ENCODE results near the gene ANO7.

The ANO7 gene

GRCh38 chr2:241214766-241215165 lies 26.3 kb downstream of the ANO7 start:
- FAIRE-seq, result no peak
- DNase-seq (ENCODE audit: insufficient read length, low spot score), result no peak
- TF ChIP-seq, protein P1, sequence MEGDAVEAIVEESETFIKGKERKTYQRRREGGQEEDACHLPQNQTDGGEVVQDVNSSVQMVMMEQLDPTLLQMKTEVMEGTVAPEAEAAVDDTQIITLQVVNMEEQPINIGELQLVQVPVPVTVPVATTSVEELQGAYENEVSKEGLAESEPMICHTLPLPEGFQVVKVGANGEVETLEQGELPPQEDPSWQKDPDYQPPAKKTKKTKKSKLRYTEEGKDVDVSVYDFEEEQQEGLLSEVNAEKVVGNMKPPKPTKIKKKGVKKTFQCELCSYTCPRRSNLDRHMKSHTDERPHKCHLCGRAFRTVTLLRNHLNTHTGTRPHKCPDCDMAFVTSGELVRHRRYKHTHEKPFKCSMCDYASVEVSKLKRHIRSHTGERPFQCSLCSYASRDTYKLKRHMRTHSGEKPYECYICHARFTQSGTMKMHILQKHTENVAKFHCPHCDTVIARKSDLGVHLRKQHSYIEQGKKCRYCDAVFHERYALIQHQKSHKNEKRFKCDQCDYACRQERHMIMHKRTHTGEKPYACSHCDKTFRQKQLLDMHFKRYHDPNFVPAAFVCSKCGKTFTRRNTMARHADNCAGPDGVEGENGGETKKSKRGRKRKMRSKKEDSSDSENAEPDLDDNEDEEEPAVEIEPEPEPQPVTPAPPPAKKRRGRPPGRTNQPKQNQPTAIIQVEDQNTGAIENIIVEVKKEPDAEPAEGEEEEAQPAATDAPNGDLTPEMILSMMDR (IDR thresholded peaks at IDR 0.05; ENCODE audit: insufficient read depth, missing control alignments), result no peak

GRCh38 chr2:241215421-241215820 lies 26.9 kb downstream of the ANO7 start:
- TF ChIP-seq, protein P1 (IDR thresholded peaks at IDR 0.05; ENCODE audit: insufficient read depth, missing control alignments), result no peak
- DNase-seq (ENCODE audit: insufficient read length, low spot score) (no peak), FAIRE-seq (no peak)

DNA sequence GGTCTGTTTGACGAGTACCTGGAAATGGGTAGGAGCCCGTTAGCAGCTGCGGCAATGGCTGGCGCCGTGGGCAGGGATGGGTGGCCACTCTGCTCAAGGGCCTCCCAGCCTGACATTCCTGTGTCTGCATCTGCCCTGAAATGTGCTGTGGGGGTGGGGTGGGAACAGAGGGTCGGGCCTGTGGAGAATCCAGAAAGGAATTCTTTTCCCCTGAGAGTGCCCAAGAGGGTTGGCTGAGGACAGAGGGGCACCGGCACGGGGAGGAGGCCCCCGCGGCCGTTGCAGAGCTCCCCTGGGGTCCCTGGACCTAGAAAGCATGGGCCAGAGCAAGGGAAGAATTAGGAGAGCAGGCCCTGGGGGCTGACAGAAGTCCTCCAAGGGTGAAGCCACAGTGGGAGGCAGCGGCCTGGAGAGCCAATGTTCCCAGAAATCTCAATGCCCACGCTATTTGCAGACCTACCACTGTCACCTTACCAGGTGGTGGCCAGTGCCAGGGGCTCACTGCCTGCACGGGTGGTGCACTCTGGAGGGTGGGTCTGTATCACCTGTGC lies 27.8 kb downstream of the ANO7 start:
- TF ChIP-seq, protein P1 (IDR thresholded peaks at IDR 0.05; ENCODE audit: insufficient read depth, missing control alignments), result no peak
- DNase-seq (ENCODE audit: insufficient read length, low spot score), result no peak
- no peak for FAIRE-seq

GRCh38 chr2:241217320-241218031 lies 29.0 kb downstream of the ANO7 start:
- TF ChIP-seq, protein P1 (IDR thresholded peaks at IDR 0.05; ENCODE audit: insufficient read depth, missing control alignments), result no peak
- FAIRE-seq (no peak), DNase-seq (ENCODE audit: insufficient read length, low spot score) (peak; percentile 72)

GRCh38 chr2:241218131-241219029 lies 29.9 kb downstream of the ANO7 start:
- DNase-seq (ENCODE audit: insufficient read length, low spot score) (no peak), FAIRE-seq (no peak)
- TF ChIP-seq, protein P1 (IDR thresholded peaks at IDR 0.05; ENCODE audit: insufficient read depth, missing control alignments), result peak; percentile 19

DNA sequence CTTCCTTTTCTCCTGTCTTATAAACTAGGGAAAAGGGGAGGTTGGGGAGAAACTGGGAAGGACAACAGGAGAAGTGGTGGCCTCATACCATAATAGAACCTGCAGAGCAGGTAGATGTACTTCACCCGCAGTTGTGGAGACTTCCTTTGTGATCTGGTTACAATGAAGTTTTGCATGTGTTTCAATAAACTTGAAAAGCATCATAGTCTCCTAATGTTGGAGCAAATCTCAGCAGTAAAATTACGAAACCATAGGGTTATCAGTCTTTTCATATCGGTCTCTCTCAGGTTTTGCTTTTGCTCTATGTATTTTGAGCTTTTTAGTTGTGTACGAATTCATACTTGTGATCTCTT lies 30.5 kb downstream of the ANO7 start:
- FAIRE-seq, result no peak
- TF ChIP-seq, protein P1 (IDR thresholded peaks at IDR 0.05; ENCODE audit: insufficient read depth, missing control alignments), result no peak
- no peak for DNase-seq (ENCODE audit: insufficient read length, low spot score)

Measured in D721Med (cell line).